K562 (cell line): ENCODE results near the gene IGF2BP3. TPM values are rescaled to one million over a fixed set of nuclear protein-coding genes. Genes with fewer than 3 reads are reported as not detected.

Source experiments
- ATAC-seq: fragments of 200-7000 bp; cut with Tn5 transposase; 3 replicates; pipeline ENCODE4 v1.9.1; 2020; ENCODE audit warnings: moderate library complexity
- BruUV-seq: library from RNA; stranded (reverse); fragments of 400-500 nt; replicated peaks from 2 replicates; lab custom pipeline; 2021; lab: Mats Ljungman, UMichigan
- CTCF ChIA-PET: fragments of 300-600 bp; formaldehyde crosslinking; extraction: SDS; loops from one replicate; lab custom pipeline; 2021; ENCODE audit warnings: low intra/inter-chr PET ratio; lab: Yijun Ruan, JAX
- POLR2A ChIA-PET: fragments of 300-600, 350-650 bp; sonication (Branson Sonifier 250); formaldehyde crosslinking; extraction: SDS; loops from one replicate; lab custom pipeline; 2021; ENCODE audit warnings: antibody characterized with exemption, inconsistent platforms; lab: Yijun Ruan, JAX
- DNase-seq, 4 experiments: peaks; one replicate each; pipeline versions ENCODE4 v3.0.0 to v3.0.0-alpha.2; 2011 to 2018; ENCODE audit warnings: low spot score in 3 of 4, mixed read lengths in 3 of 4; ENCODE audit errors: extremely low read depth in 1 of 4
- FAIRE-seq: peaks from 2 replicates; lab custom pipeline; 2011; peaks lifted over from hg19 to GRCh38; lab: Jason Lieb, UNC
- H2AFZ ChIP-seq: 2 replicates; pipeline ENCODE4 v1.6.0; 2011; ENCODE audit warnings: low read depth, low read length, control low read depth, inconsistent platforms
- H3K27ac ChIP-seq: fragments of 200-600 bp; 3 replicates; pipeline ENCODE4 v1.8.0; 2011; ENCODE audit warnings: low read depth, mild to moderate bottlenecking, control low read depth, inconsistent platforms, low read length, moderate library complexity, mixed read lengths; ENCODE audit errors: extremely low read depth
- H3K27me3 ChIP-seq, 2 experiments: fragments of 300-600 bp in 1 of 2; 2 replicates in 1 of 2; 3 replicates in 1 of 2; pipeline versions ENCODE4 v1.6.0 to v1.8.0; 2011; ENCODE audit warnings: inconsistent platforms in 2 of 2, low read length in 2 of 2, mild to moderate bottlenecking in 1 of 2, mixed read lengths in 1 of 2, moderate library complexity in 1 of 2; ENCODE audit not compliant: control insufficient read depth in 2 of 2, insufficient read depth in 2 of 2
- H3K36me3 ChIP-seq: fragments of 300-600 bp; 3 replicates; pipeline ENCODE4 v1.8.0; 2011; ENCODE audit warnings: mild to moderate bottlenecking, low read length, inconsistent platforms; ENCODE audit not compliant: control insufficient read depth, insufficient read depth
- H3K4me1 ChIP-seq, 2 experiments: fragments of 200-600 bp in 1 of 2; replicated peaks in 1 of 2; 2 replicates in 1 of 2; 3 replicates in 1 of 2; pipeline versions ENCODE4 v1.5.1 to v1.8.0; 2011; ENCODE audit warnings: inconsistent platforms in 2 of 2, low read length in 2 of 2, mild to moderate bottlenecking in 1 of 2, mixed read lengths in 1 of 2, moderate library complexity in 1 of 2; ENCODE audit not compliant: control insufficient read depth in 2 of 2, insufficient read depth in 2 of 2
- H3K4me2 ChIP-seq: 2 replicates; pipeline ENCODE4 v1.6.1; 2011; ENCODE audit warnings: low read length, control low read depth, inconsistent platforms, mixed read lengths; ENCODE audit not compliant: insufficient read depth
- H3K4me3 ChIP-seq: fragments of 200-600 bp; sonication (generic), shearing (Covaris generic); 2 replicates; pipeline ENCODE4 v1.5.1; 2016; ENCODE audit warnings: control low read depth, inconsistent platforms
- H3K79me2 ChIP-seq: fragments of 200-600 bp; 3 replicates; pipeline ENCODE4 v1.8.0; 2011; ENCODE audit warnings: low read length, inconsistent platforms; ENCODE audit not compliant: control insufficient read depth, insufficient read depth
- H3K9ac ChIP-seq, 2 experiments: 2 replicates each; pipeline versions ENCODE4 v1.6.0 to v1.6.1; 2011; ENCODE audit warnings: low read depth in 2 of 2, low read length in 2 of 2, control low read depth in 1 of 2, inconsistent platforms in 1 of 2, mild to moderate bottlenecking in 1 of 2, mixed read lengths in 1 of 2; ENCODE audit not compliant: insufficient read depth in 1 of 2
- H3K9me1 ChIP-seq: one replicate; pipeline ENCODE4 v1.6.0; 2011; ENCODE audit warnings: inconsistent platforms, mild to moderate bottlenecking, low read length, moderate library complexity; ENCODE audit not compliant: control insufficient read depth, insufficient read depth
- H3K9me3 ChIP-seq: replicated peaks from 2 replicates; pipeline ENCODE4 v1.5.1; 2011; ENCODE audit warnings: low read depth, low read length, inconsistent platforms; ENCODE audit not compliant: control insufficient read depth, insufficient read depth
- H4K20me1 ChIP-seq: replicated peaks from 2 replicates; pipeline ENCODE4 v1.6.1; 2011; ENCODE audit warnings: low read length, inconsistent platforms, mixed read lengths; ENCODE audit not compliant: control insufficient read depth, insufficient read depth
- CBX1 ChIP-seq: sonication (generic); IDR thresholded peaks from 2 replicates; pipeline ENCODE4 v1.6.1; 2016; ENCODE audit warnings: antibody characterized with exemption, low read depth, mild to moderate bottlenecking
- RBM15 ChIP-seq: fragments of 200-400 bp; formaldehyde crosslinking; IDR thresholded peaks from 2 replicates; pipeline ENCODE4 v1.6.1; 2018; ENCODE audit warnings: mild to moderate bottlenecking, low read length, moderate library complexity; ENCODE audit not compliant: insufficient read depth
- RBM17 ChIP-seq: fragments of 200-400 bp; formaldehyde crosslinking; IDR thresholded peaks from 2 replicates; pipeline ENCODE4 v1.6.1; 2017; ENCODE audit warnings: low read depth, mild to moderate bottlenecking, low read length, borderline replicate concordance
- ZNF212 ChIP-seq: fragments of 450-650 bp; formaldehyde crosslinking; IDR thresholded peaks from 2 replicates; pipeline ENCODE4 v1.4.0; 2020; ENCODE audit warnings: mild to moderate bottlenecking
- ZNF316 ChIP-seq: fragments of 450-650 bp; IDR thresholded peaks from 2 replicates; pipeline ENCODE4 v1.6.1; 2016
- ZNF584 ChIP-seq: fragments of 200-800 bp; sonication (Bioruptor generic); IDR thresholded peaks from 2 replicates; pipeline ENCODE4 v1.6.1; 2016; ENCODE audit warnings: low read depth, mild to moderate bottlenecking, missing genetic modification characterization, missing compliant biosample characterization
- WGBS: fragments of 100-300 bp; shearing (Covaris generic); methylation state at CpG from one replicate; pipeline ENCODE4 v1.1.6; 2016; ENCODE audit warnings: low coverage, mixed read lengths; ENCODE audit not compliant: insufficient coverage; ENCODE audit errors: missing lambda C conversion rate; 5-methylcytosine and 5-hydroxymethylcytosine counted together
- in situ Hi-C: fragments of 300-500 bp; cut with MboI; formaldehyde crosslinking; loops from 4 replicates; pipeline ENCODE4 v1.15.0; 2018; ENCODE audit warnings: inconsistent platforms, mixed read lengths
- intact Hi-C: fragments of 100-400 bp; cut with micrococcal nuclease; formaldehyde crosslinking; loops from 2 replicates; pipeline ENCODE4 v1.14.2; 2022
- polyA plus RNA-seq, 8 experiments: library from polyadenylated mRNA; depleted of rRNA in 4 of 8; stranded (reverse) in 5 of 8; unstranded in 3 of 8; fragments of >200 nt; fragmentation: Nextera tagmentation in 2 of 8; fragmentation: Illumina TruSeq in 1 of 8; extraction: Ambion mirVana in 2 of 8; extraction: Trizol in 1 of 8; gene quantifications; 2 replicates each; pipeline versions ENCODE4 v1.2.1 to v1.2.3, GENCODE V29; 2011 to 2014; ENCODE audit warnings: inconsistent platforms in 1 of 8, missing spikeins in 1 of 8
- total RNA-seq, 7 experiments: library from RNA; depleted of rRNA in 6 of 7; stranded (reverse); fragments of >200 nt in 6 of 7; fragmentation: Illumina TruSeq in 2 of 7; extraction: Trizol in 2 of 7; gene quantifications; 2 replicates each; pipeline versions ENCODE4 v1.2.1 to v1.2.3, GENCODE V29; 2011 to 2021; ENCODE audit warnings: low replicate concordance in 1 of 7
- TF ChIP-seq, protein P1 (sequence below): fragments of 250-450 bp; sonication (Bioruptor Pico); IDR thresholded peaks from 2 replicates; pipeline ENCODE4 v1.8.0; 2022; ENCODE audit warnings: inconsistent platforms, mild to moderate bottlenecking, moderate library complexity, borderline replicate concordance
- TF ChIP-seq, protein P2 (sequence below): fragments of 450-650 bp; IDR thresholded peaks from 2 replicates; pipeline ENCODE4 v1.6.1; 2018; ENCODE audit not compliant: partially characterized antibody
- TF ChIP-seq, protein P3 (sequence below): IDR thresholded peaks from 2 replicates; pipeline ENCODE4 v1.6.1; 2011; ENCODE audit not compliant: insufficient read length; ENCODE audit errors: extremely low read depth

IGF2BP3 gene
- total and polyA plus RNA-seq, 9 of the 15 experiments (the other 6 are each of a cell fraction or from before 2014, with no cell fraction given), result 8.4 to 88.1 (median 61.2) TPM

DNA sequence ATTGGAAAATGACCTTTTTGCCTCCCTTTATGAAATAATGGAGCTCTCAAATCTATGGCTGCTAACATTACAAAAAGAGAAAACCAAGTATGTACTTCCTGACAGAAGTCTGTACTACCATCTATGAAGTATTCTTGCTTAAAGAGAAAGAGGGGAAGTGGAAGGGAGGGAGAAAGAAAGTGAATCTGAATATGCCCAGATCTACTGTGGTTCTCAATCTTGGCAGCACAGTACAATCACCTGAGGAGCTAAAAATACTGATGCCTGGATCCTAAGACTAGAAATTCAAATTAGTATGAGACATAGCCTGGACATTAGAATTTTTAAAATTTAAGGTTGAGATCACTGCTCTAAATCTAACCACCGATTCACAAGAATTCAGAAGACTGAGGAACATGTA is 85.2 kb downstream of the IGF2BP3 start:
- FAIRE-seq (no peak), ATAC-seq (no peak), DNase-seq (no peak)
- no peaks in the 10 kb centered on the region for H3K4me1 ChIP-seq
- peaks cover 49% of the 10 kb centered on the region for H3K79me2 ChIP-seq
- H3K4me3 ChIP-seq, result no peak overlapping the region
- no peaks in the 10 kb centered on the region for H3K9me3 ChIP-seq
- BruUV-seq, result no TSS peak
- ChIA-PET POLR2A (no interaction called here), CTCF (no interaction called here)
- no peaks in the 10 kb centered on the region for H3K9me1 ChIP-seq
- intact Hi-C loops, result no loop called here
- no peaks in the 10 kb centered on the region for H3K27me3 ChIP-seq
- in situ Hi-C loops, result no loop called here
- no peak overlapping the region for H3K4me2 ChIP-seq
- WGBS, result 73% methylated on average over 1 of the region's 1 CpG
- no peak overlapping the region for H2AFZ ChIP-seq
- H4K20me1 ChIP-seq, result no peaks in the 10 kb centered on the region
- H3K27ac ChIP-seq, result no peak overlapping the region
- H3K36me3 ChIP-seq, result peaks cover 44% of the 10 kb centered on the region
- TF ChIP-seq RBM15, result no peak
- no peak for TF ChIP-seq RBM17
- TF ChIP-seq, protein P1, sequence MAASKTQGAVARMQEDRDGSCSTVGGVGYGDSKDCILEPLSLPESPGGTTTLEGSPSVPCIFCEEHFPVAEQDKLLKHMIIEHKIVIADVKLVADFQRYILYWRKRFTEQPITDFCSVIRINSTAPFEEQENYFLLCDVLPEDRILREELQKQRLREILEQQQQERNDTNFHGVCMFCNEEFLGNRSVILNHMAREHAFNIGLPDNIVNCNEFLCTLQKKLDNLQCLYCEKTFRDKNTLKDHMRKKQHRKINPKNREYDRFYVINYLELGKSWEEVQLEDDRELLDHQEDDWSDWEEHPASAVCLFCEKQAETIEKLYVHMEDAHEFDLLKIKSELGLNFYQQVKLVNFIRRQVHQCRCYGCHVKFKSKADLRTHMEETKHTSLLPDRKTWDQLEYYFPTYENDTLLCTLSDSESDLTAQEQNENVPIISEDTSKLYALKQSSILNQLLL (CRISPR knock-in tag), result no peak
- H3K9ac ChIP-seq, result no peak overlapping the region

DNA sequence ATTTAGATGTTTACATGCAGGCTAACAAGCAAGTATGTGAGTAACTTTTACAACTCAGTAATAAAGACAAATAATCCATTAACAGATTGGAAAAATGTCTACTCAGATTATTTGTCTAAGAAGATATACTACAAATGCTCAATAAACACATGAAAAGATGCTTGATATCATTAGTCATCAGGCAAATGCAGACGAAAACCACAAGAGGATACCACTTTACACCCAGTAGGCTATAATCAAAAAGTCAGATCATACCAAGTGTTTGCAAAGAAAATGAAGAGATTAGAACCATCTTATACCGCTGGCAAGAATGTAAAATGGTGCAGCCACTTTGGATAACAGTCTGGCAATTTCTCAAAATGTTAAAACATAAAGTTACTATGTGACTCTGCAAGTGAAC is 87.1 kb downstream of the IGF2BP3 start:
- WGBS, result 66% methylated on average over 2 of the region's 2 CpGs
- POLR2A ChIA-PET, result interaction anchor here (0.7 kb wide), 1 partner anchor 64 kb away, joined by 4 read pairs; no protein-coding TSS in a partner anchor
- peaks cover 51% of the 10 kb centered on the region for H3K79me2 ChIP-seq
- DNase-seq, result no peak
- H3K27me3 ChIP-seq, result no peaks in the 10 kb centered on the region
- CTCF ChIA-PET, result no interaction called here
- BruUV-seq, result no TSS peak
- H3K9me3 ChIP-seq, result no peaks in the 10 kb centered on the region
- no peak overlapping the region for H3K4me3 ChIP-seq
- no peak for ATAC-seq
- in situ Hi-C loops (no loop called here), intact Hi-C loops (no loop called here)
- no peaks in the 10 kb centered on the region for H3K4me1 ChIP-seq
- FAIRE-seq, result no peak
- no peak overlapping the region for H3K4me2 ChIP-seq
- peaks cover 38% of the 10 kb centered on the region for H3K36me3 ChIP-seq
- H3K9ac ChIP-seq, result no peak overlapping the region
- H3K27ac ChIP-seq, result no peak overlapping the region
- H3K9me1 ChIP-seq, result no peaks in the 10 kb centered on the region
- H4K20me1 ChIP-seq, result no peaks in the 10 kb centered on the region
- H2AFZ ChIP-seq, result no peak overlapping the region
- TF ChIP-seq, protein P2, sequence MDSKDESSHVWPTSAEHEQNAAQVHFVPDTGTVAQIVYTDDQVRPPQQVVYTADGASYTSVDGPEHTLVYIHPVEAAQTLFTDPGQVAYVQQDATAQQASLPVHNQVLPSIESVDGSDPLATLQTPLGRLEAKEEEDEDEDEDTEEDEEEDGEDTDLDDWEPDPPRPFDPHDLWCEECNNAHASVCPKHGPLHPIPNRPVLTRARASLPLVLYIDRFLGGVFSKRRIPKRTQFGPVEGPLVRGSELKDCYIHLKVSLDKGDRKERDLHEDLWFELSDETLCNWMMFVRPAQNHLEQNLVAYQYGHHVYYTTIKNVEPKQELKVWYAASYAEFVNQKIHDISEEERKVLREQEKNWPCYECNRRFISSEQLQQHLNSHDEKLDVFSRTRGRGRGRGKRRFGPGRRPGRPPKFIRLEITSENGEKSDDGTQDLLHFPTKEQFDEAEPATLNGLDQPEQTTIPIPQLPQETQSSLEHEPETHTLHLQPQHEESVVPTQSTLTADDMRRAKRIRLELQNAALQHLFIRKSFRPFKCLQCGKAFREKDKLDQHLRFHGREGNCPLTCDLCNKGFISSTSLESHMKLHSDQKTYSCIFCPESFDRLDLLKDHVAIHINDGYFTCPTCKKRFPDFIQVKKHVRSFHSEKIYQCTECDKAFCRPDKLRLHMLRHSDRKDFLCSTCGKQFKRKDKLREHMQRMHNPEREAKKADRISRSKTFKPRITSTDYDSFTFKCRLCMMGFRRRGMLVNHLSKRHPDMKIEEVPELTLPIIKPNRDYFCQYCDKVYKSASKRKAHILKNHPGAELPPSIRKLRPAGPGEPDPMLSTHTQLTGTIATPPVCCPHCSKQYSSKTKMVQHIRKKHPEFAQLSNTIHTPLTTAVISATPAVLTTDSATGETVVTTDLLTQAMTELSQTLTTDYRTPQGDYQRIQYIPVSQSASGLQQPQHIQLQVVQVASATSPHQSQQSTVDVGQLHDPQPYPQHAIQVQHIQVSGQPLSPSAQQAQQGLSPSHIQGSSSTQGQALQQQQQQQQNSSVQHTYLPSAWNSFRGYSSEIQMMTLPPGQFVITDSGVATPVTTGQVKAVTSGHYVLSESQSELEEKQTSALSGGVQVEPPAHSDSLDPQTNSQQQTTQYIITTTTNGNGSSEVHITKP, result peak; percentile 18
- no peak for TF ChIP-seq ZNF584
- TF ChIP-seq ZNF316, result peak; percentile 36; the same call in 1 of the 2 replicates
- no peak for TF ChIP-seq ZNF212 (CRISPR knock-in tag)
- TF ChIP-seq CBX1, result no peak
- TF ChIP-seq, protein P3, sequence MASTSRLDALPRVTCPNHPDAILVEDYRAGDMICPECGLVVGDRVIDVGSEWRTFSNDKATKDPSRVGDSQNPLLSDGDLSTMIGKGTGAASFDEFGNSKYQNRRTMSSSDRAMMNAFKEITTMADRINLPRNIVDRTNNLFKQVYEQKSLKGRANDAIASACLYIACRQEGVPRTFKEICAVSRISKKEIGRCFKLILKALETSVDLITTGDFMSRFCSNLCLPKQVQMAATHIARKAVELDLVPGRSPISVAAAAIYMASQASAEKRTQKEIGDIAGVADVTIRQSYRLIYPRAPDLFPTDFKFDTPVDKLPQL, result no peak
